ENCODE measurements around the gene DNAJC13. TPM values are rescaled to one million over a fixed set of nuclear protein-coding genes. Genes with fewer than 3 reads are reported as not detected.
"Not testable (repeated sequence)": the region's sequence is repeated elsewhere in the genome, so short reads cannot be mapped to it uniquely, and the experiment has no call there.

Gene DNAJC13
- total RNA-seq, 1 donor from 2014 or later: 35.7 TPM

GRCh38 chr3:132543011-132543739 is 125.9 kb downstream of the DNAJC13 start:
- DNase-seq (ENCODE audit: low spot score): no peak

GRCh38 chr3:132544130-132544529 is 126.8 kb downstream of the DNAJC13 start:
- DNase-seq (ENCODE audit: low spot score): no peak

GRCh38 chr3:132545471-132545870 is 128.2 kb downstream of the DNAJC13 start:
- DNase-seq (ENCODE audit: low spot score): no peak

GRCh38 chr3:132549169-132549568 is 131.9 kb downstream of the DNAJC13 start:
- DNase-seq (ENCODE audit: low spot score): no peak

- DNase-seq (ENCODE audit: low spot score): no peak
Observed at GRCh38 chr3:132549890-132550578, 132.7 kb downstream of the DNAJC13 start.

- no peak for DNase-seq (ENCODE audit: low spot score)
Observed at GRCh38 chr3:132550579-132551305, 133.4 kb downstream of the DNAJC13 start.

GRCh38 chr3:132553826-132554225 is 136.5 kb downstream of the DNAJC13 start:
- no peak for DNase-seq (ENCODE audit: low spot score)

- no peak for DNase-seq (ENCODE audit: low spot score)
Observed at GRCh38 chr3:132554437-132554836, 137.1 kb downstream of the DNAJC13 start.

- DNase-seq (ENCODE audit: low spot score): no peak
Observed at GRCh38 chr3:132555306-132556035, 138.2 kb downstream of the DNAJC13 start.

- not testable (repeated sequence) for DNase-seq (ENCODE audit: low spot score)
Observed at GRCh38 chr3:132556036-132556386, 138.7 kb downstream of the DNAJC13 start.

- DNase-seq (ENCODE audit: low spot score): peak; percentile 44
Observed at GRCh38 chr3:132556508-132557159, 139.3 kb downstream of the DNAJC13 start.

GRCh38 chr3:132561003-132561402 is 143.7 kb downstream of the DNAJC13 start:
- DNase-seq (ENCODE audit: low spot score): no peak

GRCh38 chr3:132563420-132564069 is 146.2 kb downstream of the DNAJC13 start:
- DNase-seq (ENCODE audit: low spot score): no peak

GRCh38 chr3:132564070-132564465 is 146.8 kb downstream of the DNAJC13 start:
- DNase-seq (ENCODE audit: low spot score): no peak

GRCh38 chr3:132568422-132568821 is 151.1 kb downstream of the DNAJC13 start:
- no peak for DNase-seq (ENCODE audit: low spot score)

- DNase-seq (ENCODE audit: low spot score): no peak
Observed at GRCh38 chr3:132569153-132569552, 151.9 kb downstream of the DNAJC13 start.

GRCh38 chr3:132569580-132569979 is 152.3 kb downstream of the DNAJC13 start:
- DNase-seq (ENCODE audit: low spot score): no peak

GRCh38 chr3:132570016-132570415 is 152.7 kb downstream of the DNAJC13 start:
- no peak for DNase-seq (ENCODE audit: low spot score)

- no peak for DNase-seq (ENCODE audit: low spot score)
Observed at GRCh38 chr3:132573797-132574211, 156.5 kb downstream of the DNAJC13 start.

GRCh38 chr3:132587401-132587800 is 170.1 kb downstream of the DNAJC13 start:
- DNase-seq (ENCODE audit: low spot score): no peak

Data from mucosa of gallbladder (tissue), 1 donor.